Measurements from ENCODE around the gene A4GALT. TPM values are rescaled to one million over a fixed set of nuclear protein-coding genes. Genes with fewer than 3 reads are reported as not detected.

The A4GALT gene
- total RNA-seq, 2 experiments from 2014 or later: 56.0 to 61.5 TPM

GRCh38 chr22:42702675-42703074 is 18.0 kb downstream of the A4GALT start:
- Histone ChIP-seq H3K27ac (ENCODE audit: low read depth, low read length, poor library complexity, severe bottlenecking) (peak overlapping the region; percentile 60), H3K79me2 (ENCODE audit: insufficient read depth, low read depth, low read length) (peaks cover 93% of the 10 kb centered on the region), H3K4me2 (ENCODE audit: low read length) (peak overlapping the region; percentile 67), H2AFZ (ENCODE audit: low read length) (no peak overlapping the region), H4K20me1 (ENCODE audit: insufficient read depth, low read length) (no peaks in the 10 kb centered on the region), H3K9me3 (ENCODE audit: low read length) (no peaks in the 10 kb centered on the region), H3K4me1 (ENCODE audit: insufficient read depth, low read length, poor library complexity, severe bottlenecking) (peaks cover 93% of the 10 kb centered on the region), H3K4me3 (ENCODE audit: low read depth, low read length, poor library complexity, severe bottlenecking) (no peak overlapping the region), H3K36me3 (ENCODE audit: insufficient read depth, low read length) (peaks cover 21% of the 10 kb centered on the region), H3K9me2 (ENCODE audit: insufficient read depth, low read length) (no peaks in the 10 kb centered on the region)
- peak; percentile 26 for DNase-seq (ENCODE audit: low spot score)
- intact Hi-C loops (cut with micrococcal nuclease; ENCODE audit: unreplicated experiment): no loop called here
- no peak for TF ChIP-seq CTCF (conservative IDR thresholded peaks at IDR 0.05; ENCODE audit: low read length)
- TF ChIP-seq EZH2phosphoT487 (IDR thresholded peaks at IDR 0.05; ENCODE audit: borderline replicate concordance, low read depth, low read length): no peak
- no TSS peak for BruUV-seq (replicated peaks)
- ChIA-PET CTCF (ENCODE audit: unreplicated experiment) (no interaction called here), POLR2A (interaction anchor here (0.6 kb wide), 1 partner anchor 47 kb away, joined by 3 read pairs; no protein-coding TSS in a partner anchor)

GRCh38 chr22:42701694-42702093 is 19.0 kb downstream of the A4GALT start:
- peaks cover 21% of the 10 kb centered on the region for H3K36me3 ChIP-seq (ENCODE audit: insufficient read depth, low read length)
- peak; percentile 30 for DNase-seq (ENCODE audit: low spot score)
- ChIA-PET POLR2A (interaction anchor here (1.2 kb wide), 1 partner anchor 16 kb away, joined by 4 read pairs; no protein-coding TSS in a partner anchor), CTCF (ENCODE audit: unreplicated experiment) (no interaction called here)
- intact Hi-C loops (cut with micrococcal nuclease; ENCODE audit: unreplicated experiment): no loop called here
- H3K9me2 ChIP-seq (ENCODE audit: insufficient read depth, low read length): no peaks in the 10 kb centered on the region
- H3K27ac ChIP-seq (ENCODE audit: low read depth, low read length, poor library complexity, severe bottlenecking): peak overlapping the region; percentile 60
- H4K20me1 ChIP-seq (ENCODE audit: insufficient read depth, low read length): no peaks in the 10 kb centered on the region
- no peaks in the 10 kb centered on the region for H3K9me3 ChIP-seq (ENCODE audit: low read length)
- peak overlapping the region; percentile 23 for H3K4me3 ChIP-seq (ENCODE audit: low read depth, low read length, poor library complexity, severe bottlenecking)
- H3K4me1 ChIP-seq (ENCODE audit: insufficient read depth, low read length, poor library complexity, severe bottlenecking): peaks cover 93% of the 10 kb centered on the region
- peaks cover 93% of the 10 kb centered on the region for H3K79me2 ChIP-seq (ENCODE audit: insufficient read depth, low read depth, low read length)
- no peak for TF ChIP-seq EZH2phosphoT487 (IDR thresholded peaks at IDR 0.05; ENCODE audit: borderline replicate concordance, low read depth, low read length)
- TF ChIP-seq CTCF (conservative IDR thresholded peaks at IDR 0.05; ENCODE audit: low read length): no peak
- peak overlapping the region; percentile 67 for H3K4me2 ChIP-seq (ENCODE audit: low read length)
- no TSS peak for BruUV-seq (replicated peaks)
- H2AFZ ChIP-seq (ENCODE audit: low read length): no peak overlapping the region

GRCh38 chr22:42700901-42701300 is 19.8 kb downstream of the A4GALT start:
- Histone ChIP-seq H2AFZ (ENCODE audit: low read length) (no peak overlapping the region), H3K27ac (ENCODE audit: low read depth, low read length, poor library complexity, severe bottlenecking) (peak overlapping the region; percentile 60), H3K36me3 (ENCODE audit: insufficient read depth, low read length) (peaks cover 21% of the 10 kb centered on the region), H3K9me2 (ENCODE audit: insufficient read depth, low read length) (no peaks in the 10 kb centered on the region), H3K79me2 (ENCODE audit: insufficient read depth, low read depth, low read length) (peaks cover 91% of the 10 kb centered on the region), H4K20me1 (ENCODE audit: insufficient read depth, low read length) (no peaks in the 10 kb centered on the region), H3K4me3 (ENCODE audit: low read depth, low read length, poor library complexity, severe bottlenecking) (no peak overlapping the region), H3K4me1 (ENCODE audit: insufficient read depth, low read length, poor library complexity, severe bottlenecking) (peaks cover 94% of the 10 kb centered on the region), H3K4me2 (ENCODE audit: low read length) (no peak overlapping the region), H3K9me3 (ENCODE audit: low read length) (no peaks in the 10 kb centered on the region)
- TF ChIP-seq CTCF (conservative IDR thresholded peaks at IDR 0.05; ENCODE audit: low read length): no peak
- no peak for TF ChIP-seq EZH2phosphoT487 (IDR thresholded peaks at IDR 0.05; ENCODE audit: borderline replicate concordance, low read depth, low read length)
- intact Hi-C loops (cut with micrococcal nuclease; ENCODE audit: unreplicated experiment): no loop called here
- ChIA-PET POLR2A (interaction anchor here (0.8 to 1.2 kb wide), 2 partner anchors 17 to 34 kb away, joined by 3 to 4 read pairs; no protein-coding TSS in a partner anchor), CTCF (ENCODE audit: unreplicated experiment) (no interaction called here)
- no peak for DNase-seq (ENCODE audit: low spot score)
- BruUV-seq (replicated peaks): no TSS peak

Data from OCI-LY7 (cell line).